Measurements from ENCODE around the gene GIMAP5.

The GIMAP5 gene

GRCh38 chr7:150715738-150716137 is 21.5 kb upstream of the GIMAP5 start:
- Histone ChIP-seq H3K27me3 (replicated peaks; ENCODE audit: control insufficient read depth, insufficient read depth, low read length) (no peaks in the 10 kb centered on the region), H3K36me3 (ENCODE audit: control insufficient read depth, insufficient read depth, low read length) (peaks cover 4% of the 10 kb centered on the region), H3K4me3 (replicated peaks; ENCODE audit: low read depth, low read length) (no peak overlapping the region)
- no peak for TF ChIP-seq CTCF (IDR thresholded peaks at IDR 0.05; ENCODE audit: insufficient read depth, low read length, poor library complexity, severe bottlenecking)
- no peak for DNase-seq (ENCODE audit: extremely low read depth, insufficient read length)

GRCh38 chr7:150716368-150716767 is 20.9 kb upstream of the GIMAP5 start, which contains the start of gene GIMAP1:
GIMAP1 (plus strand) TSS chr7:150716613; CDS start chr7:150719048, 2,435 bp downstream.
- peaks cover 4% of the 10 kb centered on the region for H3K36me3 ChIP-seq (ENCODE audit: control insufficient read depth, insufficient read depth, low read length)
- peak within 1 kb of the TSS; percentile 67 for H3K4me3 ChIP-seq (replicated peaks; ENCODE audit: low read depth, low read length)
- no peak for TF ChIP-seq CTCF (IDR thresholded peaks at IDR 0.05; ENCODE audit: insufficient read depth, low read length, poor library complexity, severe bottlenecking)
- H3K27me3 ChIP-seq (replicated peaks; ENCODE audit: control insufficient read depth, insufficient read depth, low read length), result no peaks in the 10 kb centered on the region
- DNase-seq (ENCODE audit: extremely low read depth, insufficient read length), result no peak

GRCh38 chr7:150716939-150717338 is 20.3 kb upstream of the GIMAP5 start:
- no peaks in the 10 kb centered on the region for H3K27me3 ChIP-seq (replicated peaks; ENCODE audit: control insufficient read depth, insufficient read depth, low read length)
- H3K4me3 ChIP-seq (replicated peaks; ENCODE audit: low read depth, low read length), result peak overlapping the region; percentile 67
- TF ChIP-seq CTCF (IDR thresholded peaks at IDR 0.05; ENCODE audit: insufficient read depth, low read length, poor library complexity, severe bottlenecking), result no peak

GRCh38 chr7:150717814-150718420 is 19.3 kb upstream of the GIMAP5 start:
- DNase-seq (ENCODE audit: extremely low read depth, insufficient read length), result no peak
- Histone ChIP-seq H3K4me3 (replicated peaks; ENCODE audit: low read depth, low read length) (peak overlapping the region; percentile 32; the same call in 1 of the 2 replicates), H3K27me3 (replicated peaks; ENCODE audit: control insufficient read depth, insufficient read depth, low read length) (no peaks in the 10 kb centered on the region), H3K36me3 (ENCODE audit: control insufficient read depth, insufficient read depth, low read length) (peaks cover 7% of the 10 kb centered on the region)
- no peak for TF ChIP-seq CTCF (IDR thresholded peaks at IDR 0.05; ENCODE audit: insufficient read depth, low read length, poor library complexity, severe bottlenecking)

More at GRCh38 chr7:150716939-150717338, 20.3 kb upstream of the GIMAP5 start:
- DNase-seq (ENCODE audit: extremely low read depth, insufficient read length), result no peak
- H3K36me3 ChIP-seq (ENCODE audit: control insufficient read depth, insufficient read depth, low read length), result peaks cover 4% of the 10 kb centered on the region

GRCh38 chr7:150719436-150719835 is 17.8 kb upstream of the GIMAP5 start:
- H3K36me3 ChIP-seq (ENCODE audit: control insufficient read depth, insufficient read depth, low read length), result peaks cover 7% of the 10 kb centered on the region
- no peaks in the 10 kb centered on the region for H3K27me3 ChIP-seq (replicated peaks; ENCODE audit: control insufficient read depth, insufficient read depth, low read length)
- DNase-seq (ENCODE audit: extremely low read depth, insufficient read length), result no peak
- no peak for TF ChIP-seq CTCF (IDR thresholded peaks at IDR 0.05; ENCODE audit: insufficient read depth, low read length, poor library complexity, severe bottlenecking)
- no peak overlapping the region for H3K4me3 ChIP-seq (replicated peaks; ENCODE audit: low read depth, low read length)

All from GM06990 (cell line).